Activated CD8-positive, alpha-beta memory T cell treated with anti-CD3 and anti-CD28 coated beads for 4 hours (primary cell): Measurements from ENCODE around the gene PTGR2.
"Not testable (repeated sequence)": the region's sequence is repeated elsewhere in the genome, so short reads cannot be mapped to it uniquely, and the experiment has no call there.

Source experiments
- DNase-seq, 2 donors: peaks; one replicate each; pipeline ENCODE4 v3.0.0-alpha.2; 2020; ENCODE audit warnings: low read depth in 2 of 2

PTGR2 gene

GRCh38 chr14:73833034-73833433, 18.6 kb upstream of the PTGR2 start:
- no peak for DNase-seq

DNA sequence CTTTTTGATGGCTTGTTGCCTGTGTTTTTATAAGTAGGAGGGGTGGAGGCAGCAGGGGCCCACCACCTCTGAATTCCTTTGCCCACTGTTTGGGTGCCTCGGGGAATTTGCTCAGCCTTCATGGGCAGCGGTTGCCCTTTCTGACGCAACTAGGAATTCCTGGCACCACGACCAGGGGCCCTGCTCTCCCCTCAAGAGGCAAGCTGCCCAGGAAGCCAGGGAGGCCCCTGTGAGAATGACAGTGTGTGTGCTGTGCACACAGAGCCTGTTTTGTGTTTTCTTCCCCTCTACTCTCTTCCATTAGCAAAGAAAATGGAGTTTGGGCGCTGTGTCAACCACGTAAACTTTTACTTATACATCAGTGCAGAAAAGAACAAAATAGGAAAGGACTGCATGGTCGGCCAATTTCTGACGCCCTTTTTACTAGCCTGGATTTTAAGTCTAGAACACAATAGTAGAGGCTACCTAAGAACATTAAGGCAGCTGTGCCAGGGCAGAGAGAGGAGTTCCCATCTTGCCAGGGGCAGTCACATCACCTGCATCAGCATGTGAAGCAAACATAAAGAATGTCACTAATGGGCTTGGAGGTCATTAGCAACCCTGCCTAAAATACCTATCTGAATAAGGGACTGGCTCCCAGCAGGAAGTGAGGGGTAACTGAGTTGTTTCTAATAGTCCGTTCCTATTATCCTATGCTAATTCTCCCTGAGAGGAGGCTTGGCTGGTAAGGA, 17.9 kb upstream of the PTGR2 start:
- DNase-seq: no peak

- DNase-seq: no peak
Measured at GRCh38 chr14:73834261-73834625, 17.4 kb upstream of the PTGR2 start.

DNA sequence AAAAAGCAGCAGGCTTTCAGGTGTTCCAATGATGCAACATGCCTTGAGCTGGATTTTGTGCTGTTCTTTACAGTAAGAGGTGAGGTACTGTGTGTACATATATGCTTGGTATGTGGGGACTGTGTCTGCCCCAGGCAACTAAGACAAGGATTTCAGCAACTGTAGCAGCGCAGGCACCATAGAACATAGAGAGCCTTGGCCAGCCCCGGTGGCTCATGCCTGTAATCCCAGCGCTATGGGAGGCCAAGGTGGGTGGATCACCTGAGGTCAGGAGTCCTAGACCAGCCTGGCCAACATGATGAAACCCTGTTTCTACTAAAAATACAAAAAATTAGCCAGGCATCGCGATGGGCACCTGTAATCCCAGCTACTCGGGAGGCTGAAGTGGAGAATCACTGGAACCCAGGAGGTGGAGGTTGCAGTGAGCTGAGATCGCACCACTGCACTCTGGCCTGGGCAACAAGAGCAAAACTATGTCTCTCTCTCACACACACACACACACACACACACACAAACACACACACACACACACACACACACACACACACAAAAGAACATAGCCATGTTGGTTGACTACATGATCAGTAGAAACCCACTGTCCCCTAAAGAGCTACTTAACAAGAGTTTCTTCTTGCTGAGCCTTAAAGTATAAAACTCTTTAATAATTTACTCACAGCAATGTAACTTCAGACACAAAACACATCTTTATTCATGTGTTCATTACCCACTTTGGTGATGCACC, 13.2 kb upstream of the PTGR2 start:
- DNase-seq: not testable (repeated sequence)

DNA sequence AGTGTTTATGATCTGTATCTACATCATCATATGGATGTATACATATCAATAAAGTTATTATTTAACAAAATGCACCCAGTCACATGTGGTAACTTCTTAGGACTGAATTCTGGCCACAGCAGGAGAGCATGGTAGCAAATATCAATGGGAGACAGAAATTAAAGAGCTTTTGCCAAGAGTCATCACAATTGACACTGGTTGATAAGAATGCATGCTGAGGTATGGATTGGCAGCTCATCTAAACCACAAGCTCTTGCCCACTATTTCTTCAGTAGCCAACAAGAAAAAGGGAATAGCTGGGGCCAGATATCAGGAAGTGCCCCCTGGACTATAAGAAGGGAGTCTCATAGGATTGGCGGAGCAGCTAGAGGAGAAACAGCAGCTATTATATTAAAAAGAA, 9.4 kb upstream of the PTGR2 start:
- DNase-seq: no peak

DNA sequence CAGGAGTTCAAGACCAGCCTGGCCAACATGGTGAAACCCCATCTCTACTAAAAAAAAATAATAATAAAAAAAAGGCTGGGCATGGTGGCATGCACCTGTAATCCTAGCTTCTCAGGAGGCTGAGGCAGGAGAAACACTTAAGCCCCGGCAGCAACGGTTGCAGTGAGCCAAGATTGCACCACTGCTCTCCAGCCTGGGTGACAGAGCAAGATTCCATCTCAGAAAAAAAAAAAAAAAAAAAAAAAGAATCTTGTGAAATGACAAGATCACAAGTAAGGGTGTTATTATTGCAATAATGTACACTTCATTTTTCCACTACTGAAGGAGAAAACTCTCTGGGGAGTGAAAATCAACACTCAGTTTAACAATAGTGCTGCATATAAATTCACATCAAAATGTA, 8.8 kb upstream of the PTGR2 start:
- DNase-seq: no peak

DNA sequence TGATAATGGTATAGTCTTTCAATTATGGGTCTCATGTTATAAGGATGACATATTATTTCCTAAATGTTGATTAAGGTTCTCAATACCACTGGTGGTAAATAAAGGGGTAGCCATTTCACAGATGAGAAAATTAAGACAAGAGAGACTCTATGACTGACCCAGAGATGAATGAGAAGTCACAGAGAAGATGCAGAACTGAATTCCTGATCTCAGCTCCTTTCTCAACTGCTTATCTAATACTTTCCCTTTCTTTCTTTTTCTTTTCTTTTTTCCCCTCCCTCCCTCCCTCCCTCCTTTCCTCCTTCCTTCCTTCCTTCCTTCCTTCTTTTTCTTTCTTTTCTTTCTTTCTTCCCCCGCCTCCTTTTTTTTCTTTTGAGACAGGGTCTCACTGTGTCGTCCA, 8.3 kb upstream of the PTGR2 start:
- DNase-seq: no peak

- no peak for DNase-seq
Measured at GRCh38 chr14:73846947-73847346, 4.7 kb upstream of the PTGR2 start.

DNA sequence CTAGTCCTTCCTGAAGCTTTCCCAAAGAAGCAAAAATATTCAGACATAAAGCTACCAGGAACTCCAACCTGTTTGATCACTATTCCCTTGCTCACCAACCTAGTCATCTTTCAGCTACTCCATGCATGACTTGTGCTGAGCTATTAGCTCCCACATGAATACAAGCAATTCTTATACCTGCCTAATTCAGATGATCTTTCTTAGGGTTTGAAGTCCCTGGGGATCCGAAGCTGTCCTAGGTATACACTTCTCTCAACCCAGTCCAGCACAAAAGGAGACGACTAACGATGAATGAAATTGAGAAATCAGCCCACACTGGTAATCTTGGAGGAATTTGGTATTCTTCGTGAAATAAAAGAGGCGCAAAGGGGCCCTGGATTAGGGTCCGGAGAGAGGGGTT, 631 bp upstream of the PTGR2 start:
- no peak for DNase-seq

GRCh38 chr14:73859145-73859544, 7.5 kb downstream of the PTGR2 start:
- no peak for DNase-seq

- DNase-seq: no peak
Measured at GRCh38 chr14:73861073-73861472, 9.4 kb downstream of the PTGR2 start.

- DNase-seq: no peak
Measured at GRCh38 chr14:73862480-73862879, 10.8 kb downstream of the PTGR2 start.

DNA sequence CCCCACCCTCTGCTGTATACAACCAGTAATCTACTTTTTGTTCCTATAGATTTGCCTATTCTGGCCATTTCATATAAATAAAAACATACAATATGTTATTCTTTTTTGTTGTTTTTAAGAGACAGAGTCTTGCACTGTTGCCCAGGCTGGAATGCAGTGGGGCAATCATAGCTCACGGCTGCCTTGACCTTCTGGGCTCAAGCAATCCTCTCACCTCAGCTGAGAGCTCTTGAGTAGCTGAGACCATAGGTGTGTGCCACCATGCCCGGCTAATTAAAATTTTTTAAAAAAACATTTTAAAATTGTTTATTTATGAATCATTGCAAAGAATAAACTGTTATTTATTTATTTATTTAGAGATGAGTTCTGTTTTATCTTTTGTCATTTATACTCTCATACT, 11.6 kb downstream of the PTGR2 start:
- no peak for DNase-seq

- DNase-seq: no peak
Measured at GRCh38 chr14:73865534-73866113, 14.0 kb downstream of the PTGR2 start.

GRCh38 chr14:73869754-73870153, 18.1 kb downstream of the PTGR2 start:
- not testable (repeated sequence) for DNase-seq

DNA sequence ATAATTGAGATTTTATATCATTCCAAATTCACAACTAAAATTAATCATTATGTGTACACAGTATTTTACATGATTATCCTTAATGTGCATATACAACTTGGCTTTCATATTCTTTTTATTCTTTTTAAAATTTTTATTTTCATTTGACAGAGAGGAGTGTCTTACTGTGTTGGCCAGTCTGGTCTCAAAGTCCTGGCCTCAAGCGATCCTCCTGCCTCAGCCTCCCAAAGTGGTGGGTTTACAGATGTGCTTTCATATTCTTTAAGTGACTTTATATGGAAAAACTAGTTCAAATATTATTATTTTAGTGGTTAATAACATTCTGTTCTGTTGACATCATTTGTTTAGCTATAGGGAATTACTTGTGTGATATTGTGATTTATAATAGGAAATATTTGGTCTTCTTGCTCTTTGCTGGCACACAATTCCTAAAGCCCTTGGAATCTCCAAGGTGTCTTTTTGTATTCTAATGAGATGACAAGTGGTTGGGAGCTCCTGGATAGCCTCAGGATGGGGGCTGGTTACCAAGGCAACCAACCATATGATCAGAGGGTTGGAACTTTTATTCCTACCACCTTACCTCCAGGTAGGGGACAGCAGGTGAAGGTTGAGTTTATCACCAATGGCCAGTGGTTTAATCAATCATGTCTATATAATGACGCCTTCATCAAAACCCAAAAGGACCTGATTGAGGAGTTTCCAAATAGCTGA, 19.0 kb downstream of the PTGR2 start:
- DNase-seq: no peak

DNA sequence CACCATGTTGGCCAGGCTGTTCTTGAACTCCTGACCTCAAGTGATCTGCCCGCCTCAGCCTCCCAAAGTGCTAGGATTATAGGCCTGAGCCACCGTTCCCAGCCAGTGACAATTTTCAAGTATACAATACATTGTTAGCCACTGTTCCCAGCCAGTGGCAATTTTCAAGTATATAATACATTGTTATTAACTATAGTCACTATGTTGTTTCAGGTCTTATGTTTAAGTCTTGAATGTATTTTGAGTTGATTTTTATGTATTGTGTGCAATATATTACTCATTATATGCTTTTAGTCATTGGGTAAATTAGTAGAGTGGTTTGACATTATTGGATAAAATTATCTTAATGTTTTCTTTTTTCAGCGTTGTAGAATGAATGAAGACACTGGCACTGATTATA, 22.0 kb downstream of the PTGR2 start:
- DNase-seq: no peak

DNA sequence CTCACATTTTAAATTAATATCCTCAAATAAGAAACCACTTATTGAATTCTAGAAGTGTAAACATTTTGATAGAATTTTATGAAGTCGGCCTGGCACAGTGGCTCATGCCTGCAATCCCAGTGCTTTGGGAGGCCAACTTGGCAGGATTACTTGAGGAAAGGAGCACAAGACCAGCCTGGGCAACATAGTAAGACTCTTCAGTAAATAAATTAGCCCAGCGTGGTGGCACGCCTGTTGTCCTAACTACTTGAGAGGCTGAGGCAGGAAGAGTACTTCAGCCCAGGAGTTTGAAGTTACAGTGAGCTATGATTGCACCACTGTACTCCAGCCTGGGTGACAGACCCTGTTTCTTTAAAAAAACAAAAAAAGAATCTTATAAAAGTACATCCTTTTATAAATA, 26.2 kb downstream of the PTGR2 start:
- no peak for DNase-seq

DNA sequence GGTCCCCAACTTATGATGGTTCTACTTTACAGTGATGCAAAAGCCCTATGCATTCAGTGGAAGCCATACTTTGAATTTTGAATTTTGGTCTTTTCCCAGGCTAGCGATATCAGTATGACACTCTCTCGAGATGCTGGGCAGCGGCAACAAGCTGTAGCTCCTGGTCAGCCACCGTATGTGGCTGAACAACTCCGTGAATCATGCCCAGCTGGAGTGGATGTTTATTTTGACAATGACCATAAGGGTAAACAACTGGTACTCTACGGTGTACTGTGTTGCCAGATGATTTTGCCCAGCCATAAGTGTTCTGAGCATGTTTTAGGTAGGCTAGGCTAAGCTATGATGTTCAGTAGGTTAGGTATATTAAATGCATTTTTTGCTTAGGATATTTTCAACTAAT, 26.8 kb downstream of the PTGR2 start:
- DNase-seq: no peak

- no peak for DNase-seq
Measured at GRCh38 chr14:73879027-73879426, 27.4 kb downstream of the PTGR2 start.

GRCh38 chr14:73884438-73885190, 33.0 kb downstream of the PTGR2 start:
- DNase-seq: no peak
